Raji (cell line): Measurements from ENCODE around the gene NBAS.

ENCODE experiments used
- POLR2A ChIP-seq: IDR thresholded peaks from 2 replicates; pipeline ENCODE4 v1.6.1; 2011; ENCODE audit warnings: low read depth, low read length, control low read depth; ENCODE audit not compliant: insufficient read depth

The NBAS gene

DNA sequence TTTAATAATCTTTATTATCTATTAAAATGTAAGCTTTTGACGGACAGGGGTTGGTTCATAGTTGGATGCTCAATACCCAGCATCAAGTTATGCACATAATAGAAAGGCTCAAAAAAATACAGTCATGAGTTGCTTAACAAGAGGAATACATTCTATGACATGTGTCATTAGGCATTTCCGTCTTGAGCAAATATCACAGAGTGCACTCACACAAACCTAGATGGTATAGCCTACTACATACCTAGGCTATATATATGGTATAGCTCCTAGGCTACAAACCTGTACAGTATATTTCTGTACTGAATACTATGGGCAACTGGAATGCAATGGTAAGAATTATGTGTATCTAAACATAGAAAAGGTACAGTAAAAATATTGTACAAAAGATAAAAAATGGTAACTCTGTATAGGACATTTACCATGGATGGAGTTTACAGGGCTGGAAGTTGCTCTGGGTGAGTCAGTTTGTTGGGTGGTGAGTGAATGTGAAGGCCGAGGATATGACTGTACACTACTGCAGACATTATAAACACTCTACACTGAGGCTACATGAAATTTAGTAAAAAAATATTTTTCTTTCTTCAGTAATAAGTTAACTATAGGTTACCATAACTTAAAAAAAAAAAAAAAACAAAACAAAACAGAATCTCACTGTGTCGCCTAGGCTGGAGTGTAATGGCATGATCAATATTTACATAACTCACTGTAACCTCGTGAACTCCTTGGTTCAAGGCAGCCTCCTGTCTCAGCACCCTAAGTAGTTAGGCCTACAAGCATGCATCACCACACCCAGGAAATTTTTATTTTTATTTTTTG is 201.2 kb downstream of the NBAS start:
- TF ChIP-seq POLR2A, result no peak

DNA sequence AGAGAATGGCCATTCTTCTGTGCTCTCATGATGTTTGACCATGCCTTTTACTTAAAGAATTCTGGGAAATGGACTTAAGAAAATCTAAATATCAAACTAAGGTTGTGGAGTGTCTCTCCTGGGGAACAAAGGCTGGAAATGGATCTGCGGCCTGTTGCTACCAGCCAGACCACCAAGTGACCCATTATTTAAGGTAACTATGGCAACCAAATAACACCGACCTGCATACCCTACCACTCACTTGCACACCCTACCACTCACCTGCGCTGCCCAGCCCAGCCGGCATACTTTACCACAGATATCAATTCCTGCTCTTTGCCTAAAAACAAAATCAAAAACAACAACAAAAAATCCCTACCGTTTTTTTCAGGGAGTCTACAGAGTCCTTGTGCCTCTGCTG is 203.2 kb downstream of the NBAS start:
- TF ChIP-seq POLR2A, result no peak

DNA sequence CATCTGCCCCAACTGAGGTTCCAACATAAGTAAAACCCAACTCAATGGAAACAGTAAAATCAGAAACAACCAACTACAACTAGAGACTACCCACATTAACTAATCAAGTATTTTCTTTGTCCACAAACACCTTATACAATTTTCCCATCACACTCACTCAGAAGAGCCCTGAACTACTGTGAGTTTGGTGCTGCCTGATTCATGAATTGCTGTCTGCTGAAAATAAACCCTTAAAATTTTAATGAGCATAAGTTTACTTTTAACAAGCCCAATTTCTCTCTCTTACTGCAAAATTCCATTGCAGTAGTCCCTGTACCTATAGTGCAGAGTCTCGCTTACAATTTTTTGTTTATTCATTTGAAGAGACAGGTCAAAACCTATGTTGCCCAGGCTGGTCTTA is 203.9 kb downstream of the NBAS start:
- no peak for TF ChIP-seq POLR2A

DNA sequence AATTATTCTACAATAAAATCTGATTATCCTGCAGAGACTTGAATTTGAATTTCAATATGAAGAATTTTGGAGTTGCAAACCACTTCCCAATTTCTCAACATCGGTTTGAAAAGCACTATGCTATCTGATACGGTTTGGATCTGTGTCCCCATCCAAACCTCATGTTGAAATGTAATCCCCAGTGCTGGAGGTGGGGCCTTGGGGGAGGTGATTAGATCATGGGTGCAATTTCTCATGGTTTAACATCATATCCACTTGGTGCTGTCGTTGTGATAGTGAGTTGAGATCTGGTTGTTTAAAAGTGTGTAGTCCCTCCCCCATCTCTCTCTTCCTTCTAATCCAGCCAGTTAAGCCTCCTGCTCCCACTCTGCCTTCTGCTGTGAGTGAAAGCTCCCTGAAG is 205.7 kb downstream of the NBAS start:
- no peak for TF ChIP-seq POLR2A

DNA sequence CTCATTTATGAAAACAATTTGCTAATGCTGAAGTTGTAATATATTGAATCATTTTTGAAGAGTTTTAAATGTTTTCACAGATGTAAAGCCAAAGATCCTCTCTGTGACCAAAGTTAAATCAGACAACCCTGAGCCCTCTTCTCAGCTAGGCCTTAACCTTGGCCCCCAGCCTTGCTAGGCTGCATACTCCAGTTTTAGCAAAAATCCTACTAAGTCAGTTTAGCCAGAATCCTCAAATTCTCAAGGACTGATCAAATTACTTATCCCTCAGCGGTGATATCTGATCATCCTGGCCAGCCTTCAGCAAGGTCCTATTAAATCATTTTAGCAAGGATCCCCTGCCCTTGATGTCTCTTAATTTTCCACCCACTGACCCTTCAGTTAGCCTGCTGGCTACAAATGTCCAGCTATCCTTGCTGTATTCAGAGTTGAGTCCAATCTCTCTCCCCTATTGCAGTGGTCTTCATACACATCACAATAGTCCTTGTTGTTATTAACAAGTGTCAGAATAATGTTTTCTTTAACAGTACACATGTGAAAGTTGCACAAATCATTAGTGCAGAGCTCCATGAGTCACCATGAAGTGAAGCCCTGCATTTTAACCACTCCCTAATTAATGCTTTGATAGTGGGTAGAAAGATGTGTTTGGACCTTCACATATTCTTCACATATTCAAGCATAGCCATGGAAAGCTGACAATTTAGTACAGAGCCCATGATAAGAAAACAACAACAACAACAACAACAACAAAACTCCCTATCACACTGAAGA is 206.4 kb downstream of the NBAS start:
- TF ChIP-seq POLR2A, result no peak

DNA sequence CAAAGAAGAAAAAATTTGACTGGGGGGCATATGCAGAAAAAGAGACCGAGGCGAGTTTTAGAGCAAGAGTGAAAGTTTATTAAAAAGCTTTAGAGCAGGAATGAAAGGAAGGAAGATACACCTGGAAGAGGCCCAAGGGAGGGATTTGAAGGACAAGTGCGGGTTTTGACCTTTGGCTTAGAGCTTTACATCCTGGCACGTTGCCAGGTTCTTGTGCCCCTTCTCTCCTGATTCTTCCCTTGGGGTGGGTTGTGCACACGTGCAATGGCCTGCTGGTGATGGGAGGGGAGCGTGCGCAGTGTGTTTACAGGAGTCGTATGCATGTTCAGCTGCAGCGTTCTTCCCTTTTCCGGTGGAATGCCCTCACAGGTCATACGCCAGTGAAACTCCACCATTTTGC is 208.8 kb downstream of the NBAS start:
- TF ChIP-seq POLR2A, result no peak

DNA sequence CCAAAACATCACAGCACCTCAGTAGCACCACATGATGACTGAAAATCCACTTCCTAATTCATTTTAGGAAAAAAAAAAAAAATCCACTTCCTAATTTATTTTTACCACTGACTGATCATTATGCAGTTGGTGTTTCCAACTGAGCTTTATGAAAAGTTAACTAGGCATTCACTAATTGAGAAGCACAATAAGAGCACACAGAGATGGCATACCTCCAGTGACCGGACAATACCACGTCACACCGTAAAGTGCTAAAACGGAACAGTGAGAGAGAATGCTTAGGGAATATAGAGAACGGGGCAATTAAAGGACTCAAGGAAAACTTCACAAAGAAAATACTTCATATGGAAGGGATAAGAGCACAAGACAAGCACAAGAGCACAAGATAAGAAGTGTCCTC is 212.5 kb downstream of the NBAS start:
- TF ChIP-seq POLR2A, result no peak

DNA sequence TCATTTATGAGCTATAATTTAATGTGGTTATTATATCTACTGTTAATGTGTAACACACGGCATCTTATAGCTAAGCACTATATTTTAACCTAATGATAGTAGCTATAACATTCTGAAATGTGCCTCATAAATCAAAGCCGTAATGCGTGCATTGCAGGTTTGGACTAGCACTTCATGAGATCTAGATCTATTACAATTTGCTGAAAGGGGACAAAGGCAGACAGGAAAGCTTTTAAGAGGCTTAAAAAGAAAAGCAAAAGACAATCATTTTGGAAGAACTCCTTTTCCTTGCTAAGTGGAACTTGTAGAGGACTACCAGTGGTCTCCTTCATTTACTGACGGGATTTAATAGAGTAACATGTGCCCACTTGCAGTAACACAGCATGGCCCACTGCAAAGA is 213.1 kb downstream of the NBAS start:
- no peak for TF ChIP-seq POLR2A

DNA sequence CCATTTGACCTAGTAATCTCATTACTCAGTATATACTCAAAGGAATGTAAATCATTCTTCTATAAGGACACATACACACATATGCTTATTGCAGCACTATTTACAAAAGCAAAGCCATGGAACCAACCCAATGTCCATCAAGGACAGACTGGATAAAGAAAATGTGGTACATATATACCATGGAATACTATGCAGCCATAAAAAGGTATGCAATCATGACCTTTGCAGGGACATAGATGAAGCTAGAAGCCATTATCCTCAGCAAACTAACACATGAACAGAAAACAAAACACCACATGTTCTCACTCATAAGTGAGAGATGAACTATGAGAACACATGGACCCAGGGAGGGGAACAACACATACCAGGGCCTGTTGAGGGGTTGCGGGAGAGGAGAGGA is 214.5 kb downstream of the NBAS start:
- TF ChIP-seq POLR2A, result no peak

DNA sequence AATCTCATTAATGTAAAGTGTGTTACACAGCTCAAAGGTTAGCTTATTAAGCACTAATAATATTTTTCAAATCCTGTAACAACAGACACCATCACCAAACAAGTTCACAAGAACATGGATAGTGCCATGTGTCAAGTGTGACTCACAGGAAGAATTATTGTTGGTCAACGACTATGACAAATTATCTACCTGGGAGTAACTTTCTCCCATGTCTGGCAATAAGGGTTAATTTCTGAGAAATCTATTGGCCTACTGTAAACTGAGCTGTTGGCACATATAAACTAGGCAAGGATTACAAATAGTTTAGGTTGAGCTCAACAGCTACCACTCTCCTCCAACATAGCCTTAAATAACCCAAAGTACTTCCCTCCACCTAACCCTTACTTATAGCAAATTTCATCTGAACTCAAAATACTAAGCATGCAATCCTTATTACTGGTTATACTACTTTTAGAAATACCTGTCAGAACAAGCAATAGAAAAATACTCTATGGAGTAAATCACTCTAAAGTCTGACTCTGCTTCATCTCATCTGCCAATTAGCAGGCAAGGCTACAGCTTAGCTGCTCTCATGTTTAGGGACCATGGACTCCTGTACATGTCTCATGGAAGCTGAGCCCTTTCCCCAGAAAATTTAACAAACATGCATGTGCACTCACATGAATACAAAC is 223.0 kb downstream of the NBAS start:
- TF ChIP-seq POLR2A, result no peak

DNA sequence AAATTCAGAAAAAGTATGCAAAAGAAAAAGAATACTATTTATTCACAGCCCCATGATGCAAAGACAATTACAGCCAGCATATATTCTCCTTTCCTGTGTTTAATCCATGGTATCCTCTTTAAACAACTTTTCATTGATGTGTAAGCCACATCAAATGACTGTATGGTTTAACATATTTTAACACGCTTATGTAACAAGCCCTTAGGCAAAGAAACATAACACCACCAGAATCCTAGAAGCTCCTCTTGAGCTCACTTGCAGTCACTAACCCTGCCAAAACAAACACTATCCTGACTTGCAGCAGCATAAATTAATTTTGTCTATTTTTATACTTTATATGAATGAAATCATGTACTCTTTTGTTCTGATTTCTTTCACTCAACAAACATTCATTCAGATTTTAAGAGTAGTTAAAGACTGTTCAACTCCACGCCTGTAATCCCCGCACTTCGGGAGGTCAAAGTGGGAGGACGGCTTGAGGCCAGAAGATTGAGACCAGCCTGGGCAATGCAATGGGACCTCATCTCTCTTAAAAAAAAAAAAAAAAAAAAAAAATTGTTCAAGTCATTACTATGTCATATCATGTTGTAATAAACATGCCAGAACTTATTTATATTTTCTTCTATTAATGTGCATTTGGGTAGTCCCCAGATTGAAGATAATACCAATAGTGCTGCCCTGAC is 226.3 kb downstream of the NBAS start:
- TF ChIP-seq POLR2A, result no peak

DNA sequence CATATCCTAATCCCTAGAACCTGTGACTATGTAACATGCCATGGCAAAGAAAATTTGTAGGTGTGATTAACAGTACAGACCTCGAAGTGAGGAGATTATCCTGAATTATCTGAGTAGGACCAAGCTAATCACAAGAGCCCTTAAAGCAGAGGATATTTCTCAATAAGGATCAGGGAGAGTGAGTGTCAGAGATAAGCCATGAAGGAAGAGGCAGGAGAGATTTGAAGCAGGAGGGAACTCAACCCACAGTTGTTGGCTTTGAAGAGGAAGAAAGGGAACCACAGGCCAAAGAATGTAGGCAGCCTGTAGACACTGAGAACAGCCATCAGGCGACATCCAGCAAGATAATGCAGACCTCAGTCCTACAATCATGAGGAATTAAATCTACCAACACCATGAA is 229.3 kb downstream of the NBAS start:
- no peak for TF ChIP-seq POLR2A

DNA sequence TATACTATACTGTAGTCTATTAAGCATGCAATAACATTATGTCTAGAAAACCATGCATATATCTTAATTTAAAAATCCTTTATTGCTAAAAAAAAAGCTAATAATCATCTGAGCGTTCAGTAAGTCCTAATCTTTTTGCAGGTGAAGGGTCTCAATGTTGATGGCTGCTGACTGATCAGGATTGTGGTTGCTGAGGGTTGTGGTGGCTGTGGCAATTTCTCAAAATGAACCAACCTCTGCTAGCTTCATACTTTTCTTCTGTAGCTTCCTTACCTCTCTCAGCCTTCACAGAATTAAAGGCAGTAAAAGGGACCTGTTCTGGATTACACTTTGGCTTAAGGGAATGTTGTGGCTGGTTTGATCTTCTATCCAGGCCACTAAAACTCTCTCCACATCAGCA is 235.8 kb downstream of the NBAS start:
- no peak for TF ChIP-seq POLR2A

DNA sequence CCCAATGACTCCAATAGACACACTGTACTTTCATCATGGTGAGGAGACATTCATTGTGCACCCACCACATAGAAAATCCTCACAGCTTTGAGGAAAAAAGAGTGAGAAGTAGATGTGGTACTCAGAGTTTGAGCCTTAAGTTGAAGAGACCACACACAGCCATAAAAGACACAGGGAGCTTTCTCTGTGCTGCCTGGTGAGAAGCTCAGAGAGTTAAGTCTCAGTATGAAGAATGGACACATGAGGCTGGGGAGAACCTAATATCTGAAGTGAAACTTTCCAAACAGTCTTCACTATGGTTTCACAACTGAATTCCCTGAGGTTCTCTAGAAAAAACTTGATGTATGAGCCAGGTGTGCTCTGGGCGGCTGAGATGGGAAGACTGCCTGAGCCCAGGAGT is 237.9 kb downstream of the NBAS start:
- TF ChIP-seq POLR2A, result no peak

DNA sequence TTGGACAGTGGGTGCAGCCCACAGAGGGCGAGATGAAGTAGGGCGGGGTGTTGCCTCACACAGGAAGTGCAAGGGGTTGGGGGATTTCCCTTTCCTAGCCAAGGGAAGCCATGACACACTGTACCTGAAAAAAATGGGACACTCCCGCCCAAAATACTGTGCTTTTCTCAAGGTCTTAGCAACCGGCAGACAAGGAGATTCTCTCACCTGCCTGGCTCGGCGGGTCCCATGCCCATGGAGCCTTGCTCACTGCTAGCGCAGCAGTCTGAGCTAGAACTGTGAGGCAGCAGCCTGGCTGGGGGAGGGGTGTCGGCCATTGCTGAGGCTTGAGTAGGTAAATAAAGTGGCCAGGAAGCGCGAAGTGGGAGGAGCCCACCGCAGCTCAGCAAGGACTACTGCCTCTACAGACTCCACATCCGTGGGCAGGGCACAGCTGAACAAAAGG is 244.7 kb downstream of the NBAS start:
- TF ChIP-seq POLR2A, result no peak

DNA sequence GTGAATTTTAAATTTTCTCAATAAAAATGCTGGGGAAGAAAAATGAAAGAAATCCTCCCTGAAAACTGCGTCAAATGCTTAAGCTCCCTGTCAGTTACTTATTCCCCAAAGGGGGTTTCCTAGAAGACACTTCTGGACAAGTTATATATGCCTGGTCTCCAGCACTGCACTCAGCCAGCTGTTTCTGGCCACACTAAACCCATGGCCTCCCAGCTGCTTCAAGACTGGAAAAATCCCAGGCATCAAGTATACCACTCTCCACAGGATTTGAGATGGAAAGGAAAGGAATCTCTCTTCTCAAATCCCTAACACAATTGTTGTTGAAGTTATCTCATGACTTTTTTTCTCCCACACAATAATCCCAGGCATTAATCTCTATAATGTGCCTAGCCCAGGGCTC is 245.7 kb downstream of the NBAS start:
- TF ChIP-seq POLR2A, result no peak

DNA sequence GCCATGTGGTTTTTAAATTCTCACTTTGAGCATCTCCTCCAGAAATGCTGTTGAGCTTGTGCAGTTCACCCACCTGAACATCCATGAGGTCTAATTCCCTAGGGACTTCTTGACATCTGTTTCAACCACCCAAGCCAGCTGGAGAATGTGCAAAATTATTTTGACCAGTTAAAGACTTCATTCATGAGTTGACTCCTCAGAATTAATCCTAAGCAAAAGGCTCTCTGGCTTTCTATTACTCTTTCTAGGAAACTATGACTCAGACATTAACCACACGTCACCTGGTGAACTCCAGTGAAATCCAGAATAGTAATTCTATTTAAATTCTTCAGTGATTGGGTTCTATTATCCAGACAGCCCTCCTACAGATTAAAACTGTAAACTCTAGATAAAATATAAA is 247.5 kb downstream of the NBAS start:
- no peak for TF ChIP-seq POLR2A
